GM03348 (cell line): ENCODE results near the gene ROBO1.
"Not testable (repeated sequence)": the region's sequence is repeated elsewhere in the genome, so short reads cannot be mapped to it uniquely, and the experiment has no call there.

Experiments
- DNase-seq: peaks from one replicate; pipeline ENCODE4 v3.0.0; 2012; ENCODE audit warnings: low spot score

The ROBO1 gene

GRCh38 chr3:79551321-79551892 is 216.4 kb downstream of the ROBO1 start:
- DNase-seq: no peak

GRCh38 chr3:79543218-79543982 is 224.4 kb downstream of the ROBO1 start:
- DNase-seq: no peak

GRCh38 chr3:79534727-79535126 is 233.1 kb downstream of the ROBO1 start:
- no peak for DNase-seq

GRCh38 chr3:79531566-79532295 is 236.1 kb downstream of the ROBO1 start:
- DNase-seq: no peak

GRCh38 chr3:79521221-79521848 is 246.5 kb downstream of the ROBO1 start:
- peak; percentile 49 for DNase-seq

GRCh38 chr3:79517766-79518413 is 249.9 kb downstream of the ROBO1 start:
- peak; percentile 40 for DNase-seq

GRCh38 chr3:79516795-79517194 is 251.0 kb downstream of the ROBO1 start:
- no peak for DNase-seq

- DNase-seq: no peak
Observed at GRCh38 chr3:79515072-79515471, 252.7 kb downstream of the ROBO1 start.

GRCh38 chr3:79514069-79514468 is 253.7 kb downstream of the ROBO1 start:
- no peak for DNase-seq

- no peak for DNase-seq
Observed at GRCh38 chr3:79506751-79507150, 261.0 kb downstream of the ROBO1 start.

GRCh38 chr3:79502216-79502681 is 265.5 kb downstream of the ROBO1 start:
- DNase-seq: not testable (repeated sequence)

- DNase-seq: peak; percentile 63
Observed at GRCh38 chr3:79497447-79498111, 270.2 kb downstream of the ROBO1 start.

- no peak for DNase-seq
Observed at GRCh38 chr3:79491029-79491641, 276.7 kb downstream of the ROBO1 start.

- DNase-seq: no peak
Observed at GRCh38 chr3:79490165-79491028, 277.4 kb downstream of the ROBO1 start.

- DNase-seq: no peak
Observed at GRCh38 chr3:79488407-79488806, 279.4 kb downstream of the ROBO1 start.

- DNase-seq: no peak
Observed at GRCh38 chr3:79480746-79481145, 287.1 kb downstream of the ROBO1 start.

- no peak for DNase-seq
Observed at GRCh38 chr3:79478620-79479019, 289.2 kb downstream of the ROBO1 start.

- DNase-seq: no peak
Observed at GRCh38 chr3:79477242-79477641, 290.6 kb downstream of the ROBO1 start.

- no peak for DNase-seq
Observed at GRCh38 chr3:79473993-79474392, 293.8 kb downstream of the ROBO1 start.

GRCh38 chr3:79467721-79468120 is 300.1 kb downstream of the ROBO1 start:
- no peak for DNase-seq
